Measurements from ENCODE around the gene CCND2.
A peak's percentile ranks its signal among the peaks of the same experiment; 100 is the strongest.

CCND2 gene

DNA sequence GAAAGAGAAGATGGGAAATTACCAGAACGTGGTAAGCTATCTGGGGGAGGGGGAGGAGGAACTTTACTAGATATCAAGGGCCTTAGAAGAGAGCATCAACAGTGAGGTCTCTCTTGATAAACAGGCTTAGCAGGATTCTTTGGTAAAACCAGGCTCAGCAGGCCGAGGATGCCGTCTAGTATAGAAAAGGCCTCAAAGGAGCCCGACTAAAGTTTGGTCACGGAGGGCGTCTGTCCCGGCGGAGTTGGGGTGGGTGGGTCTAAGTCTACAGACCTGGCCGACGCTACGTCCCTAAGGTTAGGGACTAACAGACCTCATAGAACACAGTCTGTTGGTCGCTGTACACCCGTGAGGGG lies 46.9 kb downstream of the CCND2 start:
- intact Hi-C loops (cut with DNase I), result no loop called here
- peak in 1 of 10 donors; percentile 78 for DNase-seq

DNA sequence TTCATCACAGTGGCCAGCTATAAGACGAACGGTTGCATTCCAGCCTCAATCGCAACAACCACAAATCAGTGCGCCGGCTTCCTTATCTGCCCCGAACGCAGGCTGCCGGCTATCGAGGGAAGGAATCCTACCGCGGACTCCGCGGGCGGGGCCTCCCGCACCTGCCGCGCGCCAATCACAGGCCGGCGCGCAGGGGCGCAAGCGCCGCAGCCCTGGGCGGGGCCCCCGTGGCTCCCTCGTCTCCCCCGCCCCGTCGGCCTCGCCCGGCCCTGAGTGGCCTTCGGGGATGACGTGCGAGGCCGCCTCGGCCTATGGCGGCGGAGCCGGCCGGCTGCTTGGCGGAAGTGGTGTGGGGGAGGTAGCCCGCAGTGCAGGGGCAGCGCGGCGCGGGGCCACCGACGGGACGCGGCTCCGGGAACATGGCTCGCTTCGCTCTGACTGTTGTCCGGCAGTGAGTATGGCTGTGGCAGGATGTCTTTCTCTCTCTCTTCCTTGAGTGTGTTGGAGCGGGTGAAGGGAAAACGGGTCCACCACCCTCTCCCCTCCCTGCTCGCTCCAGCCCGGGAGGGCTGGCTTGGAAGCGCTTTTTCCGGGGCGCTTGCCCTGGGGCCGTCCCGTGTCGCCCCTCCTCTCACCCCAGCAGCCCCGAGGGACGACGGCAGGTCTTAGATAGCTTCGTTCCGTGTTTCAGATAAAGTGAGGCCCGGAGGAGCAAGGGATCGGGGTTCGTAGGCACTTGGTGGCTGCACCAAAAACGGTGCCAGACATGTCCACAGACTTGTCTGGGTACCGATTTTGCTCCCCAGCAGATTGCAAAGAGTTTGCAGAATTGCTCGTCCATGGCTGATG lies 47.5 kb downstream of the CCND2 start, which contains the start of gene TIGAR:
TSS of gene TIGAR (plus strand) at position 361 of the 849 bp plus-strand sequence. CDS start at position 420, 59 bp downstream.
- intact Hi-C loops (cut with DNase I), result no loop called here
- DNase-seq, result peak; percentile 82 to 99 (median 92)

DNA sequence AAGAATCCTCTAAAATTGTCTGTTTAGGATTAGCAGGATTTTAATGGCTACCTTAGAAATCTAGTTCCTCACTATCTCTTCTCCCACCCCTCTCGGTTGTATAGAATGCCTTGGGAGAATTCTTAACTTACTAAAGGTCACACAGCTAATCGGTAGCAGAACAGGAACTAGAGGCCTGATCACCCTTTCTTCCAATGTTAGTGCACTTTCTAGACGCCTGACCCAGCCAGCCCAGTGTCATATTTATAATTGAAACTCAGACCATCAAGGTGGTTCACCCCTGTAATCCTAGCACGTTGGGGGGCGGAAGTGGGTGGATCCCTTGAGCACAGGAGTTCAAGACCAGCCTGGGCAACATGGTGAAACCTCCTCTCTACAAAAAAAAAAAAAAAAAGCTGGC lies 49.2 kb downstream of the CCND2 start:
- intact Hi-C loops (cut with DNase I), result no loop called here
- DNase-seq, result no peak
